A673 (cell line): ENCODE measurements around the gene TBX4. TPM values are rescaled to one million over a fixed set of nuclear protein-coding genes. Genes with fewer than 3 reads are reported as not detected.
A peak's percentile ranks its signal among the peaks of the same experiment; 100 is the strongest.

Source experiments
- BruUV-seq: library from RNA; stranded (reverse); fragments of 400-500 nt; replicated peaks from 2 replicates; lab custom pipeline; 2021; lab: Mats Ljungman, UMichigan
- CTCF ChIA-PET: fragments of 300-600 bp; sonication (Branson Sonifier 250); formaldehyde crosslinking; loops from one replicate; lab custom pipeline; 2022; ENCODE audit warnings: antibody characterized with exemption; lab: Charles Lee
- POLR2A ChIA-PET: fragments of 300-600 bp; sonication (Branson Sonifier 250); formaldehyde crosslinking; loops from one replicate; lab custom pipeline; 2022; ENCODE audit warnings: antibody characterized with exemption; ENCODE audit not compliant: low non-redundant PET; lab: Charles Lee
- DNase-seq: peaks from one replicate; pipeline ENCODE4 v3.0.0-alpha.2; 2015; ENCODE audit warnings: low spot score
- H3K27ac ChIP-seq: fragments of 200-600 bp; sonication (generic); 2 replicates; pipeline ENCODE4 v1.5.1; 2016; ENCODE audit warnings: mixed run types, low read depth, mild to moderate bottlenecking, mixed read lengths, antibody characterized with exemption, low read length; ENCODE audit not compliant: poor library complexity, severe bottlenecking
- H3K27me3 ChIP-seq: fragments of 200-600 bp; sonication (generic); replicated peaks from 2 replicates; pipeline ENCODE4 v1.6.1; 2017; ENCODE audit warnings: mixed run types, low read depth, mild to moderate bottlenecking, mixed read lengths, antibody characterized with exemption, low read length; ENCODE audit not compliant: insufficient read depth, poor library complexity
- H3K36me3 ChIP-seq: fragments of 200-600 bp; sonication (generic); 2 replicates; pipeline ENCODE4 v1.6.1; 2016; ENCODE audit warnings: mixed run types, mild to moderate bottlenecking, mixed read lengths, antibody characterized with exemption, low read length; ENCODE audit not compliant: insufficient read depth, poor library complexity, severe bottlenecking
- H3K4me1 ChIP-seq: fragments of 200-600 bp; sonication (generic); 2 replicates; pipeline ENCODE4 v1.6.1; 2017; ENCODE audit warnings: mixed run types, mild to moderate bottlenecking, mixed read lengths, antibody characterized with exemption, low read length; ENCODE audit not compliant: insufficient read depth, poor library complexity, severe bottlenecking
- H3K4me3 ChIP-seq: fragments of 200-600 bp; sonication (generic); 2 replicates; pipeline ENCODE4 v1.5.1; 2016; ENCODE audit warnings: low read depth, mixed run types, mild to moderate bottlenecking, mixed read lengths, low read length; ENCODE audit not compliant: poor library complexity, severe bottlenecking
- H3K9me3 ChIP-seq: fragments of 200-600 bp; sonication (generic); 2 replicates; pipeline ENCODE4 v1.6.1; 2016; ENCODE audit warnings: mixed run types, low read depth, mild to moderate bottlenecking, mixed read lengths, antibody characterized with exemption, low read length; ENCODE audit not compliant: poor library complexity, severe bottlenecking
- EZH2 ChIP-seq: fragments of 200-600 bp; sonication (generic); IDR thresholded peaks from 2 replicates; pipeline ENCODE4 v1.6.1; 2017; ENCODE audit warnings: borderline replicate concordance, low read depth, mild to moderate bottlenecking, mixed read lengths, antibody characterized with exemption, low read length; ENCODE audit not compliant: poor library complexity, severe bottlenecking
- intact Hi-C: fragments of 100-400 bp; cut with micrococcal nuclease; formaldehyde crosslinking; loops from one replicate; pipeline ENCODE4 v1.10.0; 2022; ENCODE audit not compliant: unreplicated experiment
- total RNA-seq: library from RNA; stranded (reverse); gene quantifications from 2 replicates; pipeline ENCODE4 v1.2.3, GENCODE V29; 2021
- TF ChIP-seq, protein P1 (sequence below): fragments of 300-800, 200-600 bp; sonication (generic); conservative IDR thresholded peaks from 2 replicates; pipeline ENCODE4 v1.5.1; 2017; ENCODE audit warnings: low read depth, mild to moderate bottlenecking, antibody characterized with exemption, low read length, moderate library complexity, mixed read lengths

TBX4 gene
- total RNA-seq, 1 experiment from 2014 or later: not detected

- intact Hi-C loops: no loop called here
- POLR2A ChIA-PET: no interaction called here
- no peaks in the 10 kb centered on the region for H3K9me3 ChIP-seq
- H3K27ac ChIP-seq: no peak overlapping the region
- H3K4me3 ChIP-seq: no peak overlapping the region
- no TSS peak for BruUV-seq
- H3K36me3 ChIP-seq: no peaks in the 10 kb centered on the region
- H3K4me1 ChIP-seq: no peaks in the 10 kb centered on the region
- peak; percentile 9 for DNase-seq
- H3K27me3 ChIP-seq: peaks cover 3% of the 10 kb centered on the region
- no peak for TF ChIP-seq EZH2
- TF ChIP-seq, protein P1, sequence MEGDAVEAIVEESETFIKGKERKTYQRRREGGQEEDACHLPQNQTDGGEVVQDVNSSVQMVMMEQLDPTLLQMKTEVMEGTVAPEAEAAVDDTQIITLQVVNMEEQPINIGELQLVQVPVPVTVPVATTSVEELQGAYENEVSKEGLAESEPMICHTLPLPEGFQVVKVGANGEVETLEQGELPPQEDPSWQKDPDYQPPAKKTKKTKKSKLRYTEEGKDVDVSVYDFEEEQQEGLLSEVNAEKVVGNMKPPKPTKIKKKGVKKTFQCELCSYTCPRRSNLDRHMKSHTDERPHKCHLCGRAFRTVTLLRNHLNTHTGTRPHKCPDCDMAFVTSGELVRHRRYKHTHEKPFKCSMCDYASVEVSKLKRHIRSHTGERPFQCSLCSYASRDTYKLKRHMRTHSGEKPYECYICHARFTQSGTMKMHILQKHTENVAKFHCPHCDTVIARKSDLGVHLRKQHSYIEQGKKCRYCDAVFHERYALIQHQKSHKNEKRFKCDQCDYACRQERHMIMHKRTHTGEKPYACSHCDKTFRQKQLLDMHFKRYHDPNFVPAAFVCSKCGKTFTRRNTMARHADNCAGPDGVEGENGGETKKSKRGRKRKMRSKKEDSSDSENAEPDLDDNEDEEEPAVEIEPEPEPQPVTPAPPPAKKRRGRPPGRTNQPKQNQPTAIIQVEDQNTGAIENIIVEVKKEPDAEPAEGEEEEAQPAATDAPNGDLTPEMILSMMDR: no peak
- CTCF ChIA-PET: no interaction called here
Measured at GRCh38 chr17:61467416-61468262, 15.4 kb downstream of the TBX4 start.

- Histone ChIP-seq H3K27me3 (no peaks in the 10 kb centered on the region), H3K27ac (no peak overlapping the region)
Measured at GRCh38 chr17:61468263-61468907, 16.2 kb downstream of the TBX4 start.

GRCh38 chr17:61469474-61469873 lies 17.3 kb downstream of the TBX4 start:
- no peak for DNase-seq
- ChIA-PET CTCF (no interaction called here), POLR2A (no interaction called here)
- no peaks in the 10 kb centered on the region for H3K27me3 ChIP-seq
- no peaks in the 10 kb centered on the region for H3K4me1 ChIP-seq
- H3K27ac ChIP-seq: no peak overlapping the region
- H3K4me3 ChIP-seq: no peak overlapping the region
- no peaks in the 10 kb centered on the region for H3K36me3 ChIP-seq
- no peaks in the 10 kb centered on the region for H3K9me3 ChIP-seq
- no TSS peak for BruUV-seq
- intact Hi-C loops: no loop called here
- TF ChIP-seq, protein P1: no peak
- no peak for TF ChIP-seq EZH2

More at GRCh38 chr17:61468263-61468907, 16.2 kb downstream of the TBX4 start:
- Histone ChIP-seq H3K4me3 (no peak overlapping the region), H3K9me3 (no peaks in the 10 kb centered on the region), H3K36me3 (no peaks in the 10 kb centered on the region), H3K4me1 (no peaks in the 10 kb centered on the region)
- ChIA-PET POLR2A (no interaction called here), CTCF (no interaction called here)
- no peak for DNase-seq
- no peak for TF ChIP-seq EZH2
- TF ChIP-seq, protein P1: no peak
- no TSS peak for BruUV-seq
- intact Hi-C loops: no loop called here
